LNCaP clone FGC (cell line): ENCODE measurements around the gene SECISBP2.
A peak's percentile ranks its signal among the peaks of the same experiment; 100 is the strongest.

Experiments
- DNase-seq: peaks from one replicate; pipeline ENCODE4 v3.0.0-alpha.2; 2011; ENCODE audit warnings: low read depth
- H3K4me3 ChIP-seq: 2 replicates; pipeline ENCODE4 v1.5.1; 2011; ENCODE audit warnings: mild to moderate bottlenecking, low read depth, low read length, control low read depth
- CTCF ChIP-seq: IDR thresholded peaks from 2 replicates; pipeline ENCODE4 v1.5.1; 2012; ENCODE audit warnings: mild to moderate bottlenecking; ENCODE audit not compliant: control insufficient read depth, insufficient read depth; ENCODE audit errors: extremely low read depth

SECISBP2 gene

GRCh38 chr9:89353989-89354388 is 35.7 kb downstream of the SECISBP2 start:
- TF ChIP-seq CTCF, result no peak
- no peak overlapping the region for H3K4me3 ChIP-seq
- DNase-seq, result no peak

- no peak for DNase-seq
- TF ChIP-seq CTCF, result no peak
- no peak overlapping the region for H3K4me3 ChIP-seq
Measured at GRCh38 chr9:89354471-89354870, 36.2 kb downstream of the SECISBP2 start.

GRCh38 chr9:89356782-89357181 is 38.5 kb downstream of the SECISBP2 start:
- H3K4me3 ChIP-seq, result no peak overlapping the region
- TF ChIP-seq CTCF, result no peak
- DNase-seq, result no peak

- DNase-seq, result no peak
- no peak overlapping the region for H3K4me3 ChIP-seq
- no peak for TF ChIP-seq CTCF
Measured at GRCh38 chr9:89357331-89358197, 39.3 kb downstream of the SECISBP2 start.

- H3K4me3 ChIP-seq, result no peak overlapping the region
- no peak for TF ChIP-seq CTCF
- DNase-seq, result no peak
Measured at GRCh38 chr9:89358376-89358916, 40.1 kb downstream of the SECISBP2 start.

- no peak for TF ChIP-seq CTCF
- peak; percentile 55 for DNase-seq
- H3K4me3 ChIP-seq, result no peak overlapping the region
Measured at GRCh38 chr9:89358985-89359384, 40.7 kb downstream of the SECISBP2 start.
